Activated T-cell treated with anti-CD3 and anti-CD28 coated beads, Interleukin-2, amount 50 U/mL, for 4 hours (primary cell): ENCODE results near the gene GDF15. TPM values are rescaled to one million over a fixed set of nuclear protein-coding genes. Genes with fewer than 3 reads are reported as not detected.
A peak's percentile ranks its signal among the peaks of the same experiment; 100 is the strongest.

ENCODE experiments used
- ATAC-seq, 2 donors: fragments of 200-7000 bp; cut with Tn5 transposase; one replicate each; pipeline ENCODE4 v1.10.0; 2021
- DNase-seq: peaks from one replicate; pipeline ENCODE4 v3.0.0-alpha.2; 2020
- H3K27me3 Mint-ChIP-seq: one replicate; pipeline ENCODE4 v1.8.0; 2021; ENCODE audit warnings: low read depth, mixed read lengths
- H3K36me3 Mint-ChIP-seq: one replicate; pipeline ENCODE4 v1.8.0; 2022; ENCODE audit warnings: mixed read lengths; ENCODE audit not compliant: insufficient read depth
- H3K4me1 Mint-ChIP-seq: one replicate; pipeline ENCODE4 v1.8.0; 2021; ENCODE audit warnings: low read depth, mixed read lengths
- H3K4me3 Mint-ChIP-seq: one replicate; pipeline ENCODE4 v1.8.0; 2021; ENCODE audit warnings: mild to moderate bottlenecking, moderate library complexity, mixed read lengths
- H3K9me3 Mint-ChIP-seq: one replicate; pipeline ENCODE4 v1.8.0; 2021; ENCODE audit warnings: mixed read lengths
- total RNA-seq, 3 donors: library from RNA; stranded (reverse); gene quantifications; one replicate each; pipeline ENCODE4 v1.2.1, GENCODE V29; 2021

GDF15 gene
- total RNA-seq, 3 donors from 2014 or later, result 0.53 to 0.71 (median 0.56) TPM

DNA sequence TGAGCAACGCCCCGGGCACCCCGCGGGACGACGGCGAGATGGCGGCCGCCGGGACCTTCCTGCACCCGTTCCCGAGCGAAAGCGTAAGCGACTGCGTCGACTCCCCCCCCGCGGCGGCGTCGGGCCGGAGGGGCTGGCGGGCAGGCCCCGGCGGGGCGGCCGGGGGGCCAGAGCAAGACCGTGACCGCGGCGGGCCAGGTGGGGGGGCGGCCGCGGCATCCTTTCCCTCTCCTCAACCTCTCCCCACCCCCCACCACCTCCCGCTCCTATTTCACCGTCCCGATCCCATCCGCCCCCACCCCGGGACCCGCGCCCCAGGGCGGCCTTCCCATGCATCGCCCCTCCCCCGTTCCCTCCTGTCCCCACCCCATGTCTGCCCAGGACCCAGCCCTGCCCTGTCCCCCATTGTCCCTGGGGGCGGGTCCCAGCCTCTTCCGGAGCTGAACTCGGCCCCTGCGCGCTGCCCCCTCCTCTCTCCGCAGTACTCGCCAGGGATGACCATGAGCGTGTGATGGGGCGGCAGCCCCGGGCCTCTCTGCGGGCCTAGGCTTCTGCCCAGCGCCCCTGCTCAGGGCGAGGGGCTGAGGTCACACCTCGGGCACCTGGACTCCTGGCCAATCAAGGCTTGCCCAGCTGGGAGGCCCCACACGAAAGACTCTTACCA, 47.9 kb downstream of the GDF15 start:
- ATAC-seq (no peak), DNase-seq (no peak)
- no peaks in the 10 kb centered on the region for H3K36me3 Mint-ChIP-seq
- H3K9me3 Mint-ChIP-seq, result no peaks in the 10 kb centered on the region
- peaks cover 23% of the 10 kb centered on the region for H3K4me1 Mint-ChIP-seq
- H3K27me3 Mint-ChIP-seq, result no peaks in the 10 kb centered on the region
- H3K4me3 Mint-ChIP-seq, result peak overlapping the region; percentile 58

- Mint-ChIP-seq H3K36me3 (no peaks in the 10 kb centered on the region), H3K9me3 (no peaks in the 10 kb centered on the region), H3K4me3 (peak overlapping the region; percentile 58), H3K4me1 (peaks cover 22% of the 10 kb centered on the region), H3K27me3 (no peaks in the 10 kb centered on the region)
- DNase-seq (no peak), ATAC-seq (no peak)
Measured at GRCh38 chr19:18434411-18435175, 48.6 kb downstream of the GDF15 start.

GRCh38 chr19:18435178-18435841, 49.4 kb downstream of the GDF15 start:
- no peak for DNase-seq
- ATAC-seq, result no peak
- Mint-ChIP-seq H3K27me3 (no peaks in the 10 kb centered on the region), H3K36me3 (no peaks in the 10 kb centered on the region), H3K9me3 (no peaks in the 10 kb centered on the region), H3K4me3 (no peak overlapping the region), H3K4me1 (peaks cover 20% of the 10 kb centered on the region)

DNA sequence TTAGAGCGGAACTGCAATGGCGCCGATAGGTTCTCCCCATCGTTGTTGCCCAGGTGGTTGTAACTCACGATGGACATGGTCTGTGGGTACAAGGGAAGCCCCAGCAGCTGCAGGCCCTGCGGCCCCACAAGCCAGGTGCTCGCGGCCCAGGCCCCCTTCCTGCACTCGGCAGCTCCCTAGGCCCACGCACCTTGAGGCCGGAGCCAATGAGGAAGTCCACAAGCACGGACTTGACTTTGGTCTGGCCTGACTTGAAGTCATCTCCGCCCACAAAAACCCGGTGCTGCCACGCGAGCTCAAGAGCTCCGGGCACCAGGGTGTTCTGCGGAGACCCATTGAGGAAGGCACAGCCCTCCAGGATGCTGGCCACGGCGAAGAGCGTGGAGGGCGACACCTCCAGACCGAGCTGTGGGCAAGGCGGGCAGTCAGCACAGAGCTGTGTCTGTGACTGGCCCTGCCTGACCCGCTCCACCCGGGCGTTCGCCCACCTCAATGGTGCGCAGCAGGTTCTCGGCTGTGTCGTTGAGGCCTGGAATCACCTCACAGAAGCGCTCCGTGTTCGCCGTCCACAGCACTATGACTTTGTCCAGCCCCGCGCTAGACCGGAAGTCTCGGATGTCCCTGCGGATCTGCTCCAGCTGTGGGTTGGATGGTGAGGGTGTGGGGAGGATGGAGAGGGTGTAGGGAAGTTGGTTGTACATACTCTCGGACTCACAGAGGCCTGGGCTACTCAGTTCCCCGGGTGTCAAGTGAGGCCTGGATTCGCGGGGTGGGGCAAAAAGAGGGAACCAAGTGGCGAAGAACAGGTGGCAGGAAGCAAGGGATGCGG, 50.1 kb downstream of the GDF15 start:
- Mint-ChIP-seq H3K36me3 (no peaks in the 10 kb centered on the region), H3K9me3 (no peaks in the 10 kb centered on the region), H3K27me3 (no peaks in the 10 kb centered on the region), H3K4me1 (peaks cover 21% of the 10 kb centered on the region), H3K4me3 (peak overlapping the region; percentile 61)
- ATAC-seq, result no peak
- DNase-seq, result no peak

- Mint-ChIP-seq H3K4me1 (peaks cover 23% of the 10 kb centered on the region), H3K36me3 (no peaks in the 10 kb centered on the region), H3K9me3 (no peaks in the 10 kb centered on the region), H3K27me3 (no peaks in the 10 kb centered on the region), H3K4me3 (peak overlapping the region; percentile 72)
- DNase-seq, result peak; percentile 70
- ATAC-seq, result peak; percentile 59 to 61
Measured at GRCh38 chr19:18436671-18437490, 50.9 kb downstream of the GDF15 start.

DNA sequence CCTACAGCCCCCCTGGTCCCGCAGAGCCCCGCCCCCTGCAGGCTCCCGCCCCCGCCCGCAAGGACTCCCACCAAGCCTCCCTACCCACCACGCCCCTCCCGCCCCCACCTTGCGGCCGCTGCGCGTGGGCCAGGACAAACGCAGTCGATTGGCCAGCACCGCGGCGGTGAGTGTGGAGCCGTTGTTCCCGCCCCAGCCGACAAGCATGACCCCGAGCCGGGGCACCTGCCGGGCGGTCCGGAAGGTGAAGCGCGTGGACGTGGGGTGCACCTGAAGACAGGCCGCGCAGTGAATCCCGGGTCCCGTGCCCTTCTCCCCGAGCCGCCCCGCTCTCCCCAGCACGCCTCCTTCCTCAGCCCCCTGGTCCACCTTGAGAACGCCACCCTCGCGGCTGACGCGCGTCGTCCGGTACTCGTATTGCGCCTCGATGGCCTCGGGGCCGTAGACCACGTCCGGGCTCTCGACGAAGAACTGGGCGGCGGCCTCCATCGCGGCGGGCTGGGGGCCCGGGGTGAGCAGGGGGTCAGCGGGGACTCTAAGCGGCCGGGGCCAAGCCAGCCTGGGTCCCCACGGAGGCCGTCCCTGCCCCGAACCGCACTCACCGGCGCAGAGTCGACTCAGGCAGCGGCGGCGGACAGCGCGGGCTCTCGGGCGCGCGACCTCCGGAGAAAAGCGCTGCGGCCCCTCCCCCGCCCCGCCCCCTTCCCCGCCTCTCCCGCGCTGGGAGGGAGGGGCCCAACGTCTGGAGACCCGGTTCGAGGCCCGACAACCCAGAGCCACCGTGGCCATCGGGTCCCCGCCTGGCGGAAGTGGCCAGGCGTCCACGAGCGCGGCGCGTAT, 51.8 kb downstream of the GDF15 start, which contains the start of gene ISYNA1:
TSS of gene ISYNA1 (minus strand) at position 643 of the 840 bp plus-strand sequence. CDS start at position 489, 154 bp downstream.
- DNase-seq (peak; percentile 58), ATAC-seq (peak; percentile 29 to 30)
- peaks cover 24% of the 10 kb centered on the region for H3K4me1 Mint-ChIP-seq
- peaks cover 3% of the 10 kb centered on the region for H3K9me3 Mint-ChIP-seq
- H3K27me3 Mint-ChIP-seq, result no peaks in the 10 kb centered on the region
- H3K4me3 Mint-ChIP-seq, result peak within 1 kb of the TSS; percentile 72
- no peaks in the 10 kb centered on the region for H3K36me3 Mint-ChIP-seq

DNA sequence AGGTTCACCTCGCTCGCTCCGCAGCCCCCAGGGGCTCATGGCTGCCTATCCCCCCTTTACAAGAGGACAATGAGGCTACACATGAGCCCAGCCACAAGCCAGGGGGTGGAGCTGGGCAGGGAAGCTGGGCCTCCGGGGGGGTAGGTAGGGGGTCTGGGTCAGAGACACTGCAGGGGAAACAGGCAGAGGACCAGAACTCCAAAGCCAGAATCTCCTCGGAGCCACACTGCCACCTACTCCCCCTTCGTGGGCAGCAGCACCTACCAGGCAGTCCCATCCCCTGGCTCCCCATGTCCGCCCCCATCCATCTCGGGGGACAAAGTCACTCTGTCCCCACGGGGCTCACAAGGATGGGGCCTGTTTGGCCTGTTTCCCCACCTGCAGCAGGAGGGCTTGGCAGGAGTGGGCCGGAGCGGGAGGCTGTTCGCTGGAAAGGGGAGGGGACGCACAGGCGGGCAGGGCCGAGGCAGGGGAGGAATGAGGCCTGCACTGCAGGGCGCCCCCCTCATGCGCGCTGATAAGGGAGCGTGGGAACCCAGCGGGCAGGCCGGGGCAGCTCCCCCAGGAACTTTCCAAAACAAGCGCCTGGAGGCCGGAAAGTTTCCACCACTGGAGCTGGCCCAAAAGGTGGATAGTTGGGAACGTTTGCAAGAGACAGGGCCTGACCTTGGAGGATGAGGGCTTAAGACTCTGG, 52.5 kb downstream of the GDF15 start:
- peaks cover 25% of the 10 kb centered on the region for H3K4me1 Mint-ChIP-seq

More for the DNA sequence above, 52.5 kb downstream of the GDF15 start:
- H3K9me3 Mint-ChIP-seq, result peaks cover 3% of the 10 kb centered on the region
- H3K4me3 Mint-ChIP-seq, result no peak overlapping the region
- DNase-seq, result no peak
- no peaks in the 10 kb centered on the region for H3K27me3 Mint-ChIP-seq
- no peak for ATAC-seq
- peaks cover 2% of the 10 kb centered on the region for H3K36me3 Mint-ChIP-seq

Other genes with a start within 250 kb of the GDF15 start
- 10 to 100 TPM; 16.5 to 21.4 (median 19.6) TPM for gene PIK3R2, start 233.0 kb upstream of the GDF15 start, total RNA-seq
- gene IFI30, start 212.3 kb upstream of the GDF15 start, total RNA-seq, result 10 to 100 TPM; 13.6 to 36.7 (median 13.8) TPM
- 10 to 100 TPM; 33.9 to 39.7 (median 35.7) TPM for gene MPV17L2, start 192.9 kb upstream of the GDF15 start, total RNA-seq
- gene RAB3A, start 182.1 kb upstream of the GDF15 start, total RNA-seq, result 1 to 10 TPM; 3.6 to 8.0 (median 6.6) TPM
- not detected for gene PDE4C, start 159.7 kb upstream of the GDF15 start, total RNA-seq
- gene IQCN, start 111.7 kb upstream of the GDF15 start, total RNA-seq, result under 1 TPM; 0.35 to 0.42 (median 0.38) TPM
- gene JUND, start 104.5 kb upstream of the GDF15 start, total RNA-seq, result 100 to 1,000 TPM; 232 to 244 (median 242) TPM
- 100 to 1,000 TPM; 209 to 254 (median 230) TPM for gene LSM4, start 63.1 kb upstream of the GDF15 start, total RNA-seq
- 10 to 100 TPM; 12.8 to 14.7 (median 13.0) TPM for gene PGPEP1, start 45.6 kb upstream of the GDF15 start, total RNA-seq
- gene LRRC25, start 11.5 kb downstream of the GDF15 start, total RNA-seq, result not detected
- gene SSBP4, start 33.2 kb downstream of the GDF15 start, total RNA-seq, result 100 to 1,000 TPM; 119 to 155 (median 135) TPM
- 10 to 100 TPM; 10.2 to 16.6 (median 14.4) TPM for gene ISYNA1, start 52.0 kb downstream of the GDF15 start, total RNA-seq
- gene ELL, start 135.9 kb downstream of the GDF15 start, total RNA-seq, result 10 to 100 TPM; 25.6 to 32.5 (median 28.8) TPM
- gene FKBP8, start 157.4 kb downstream of the GDF15 start, total RNA-seq, result 100 to 1,000 TPM; 155 to 163 (median 155) TPM
- gene KXD1, start 171.7 kb downstream of the GDF15 start, total RNA-seq, result 100 to 1,000 TPM; 112 to 129 (median 126) TPM
- gene UBA52, start 185.7 kb downstream of the GDF15 start, total RNA-seq, result 1,000 to 10,000 TPM; 1,928 to 2,027 (median 1,945) TPM
- gene REX1BD, start 202.6 kb downstream of the GDF15 start, total RNA-seq, result 100 to 1,000 TPM in 2 of 3 donors, 10 to 100 TPM in 1; 99.7 to 139 (median 119) TPM
- under 1 TPM in 2 of 3 donors, not detected in 1; 0.32 to 0.76 TPM for gene CRLF1, start 220.6 kb downstream of the GDF15 start, total RNA-seq
- not detected for gene TMEM59L, start 226.7 kb downstream of the GDF15 start, total RNA-seq